GM18519 (cell line): Measurements from ENCODE around the gene POMT2.
"Not testable (repeated sequence)": the region's sequence is repeated elsewhere in the genome, so short reads cannot be mapped to it uniquely, and the experiment has no call there.

Source experiments
- ATAC-seq: cut with Tn5 transposase; IDR thresholded peaks from one replicate; pipeline ENCODE4 v1.9.1; 2021; ENCODE audit warnings: mild to moderate bottlenecking, moderate library complexity; ENCODE audit not compliant: unreplicated experiment, low FRiP score

POMT2 gene, protein sequence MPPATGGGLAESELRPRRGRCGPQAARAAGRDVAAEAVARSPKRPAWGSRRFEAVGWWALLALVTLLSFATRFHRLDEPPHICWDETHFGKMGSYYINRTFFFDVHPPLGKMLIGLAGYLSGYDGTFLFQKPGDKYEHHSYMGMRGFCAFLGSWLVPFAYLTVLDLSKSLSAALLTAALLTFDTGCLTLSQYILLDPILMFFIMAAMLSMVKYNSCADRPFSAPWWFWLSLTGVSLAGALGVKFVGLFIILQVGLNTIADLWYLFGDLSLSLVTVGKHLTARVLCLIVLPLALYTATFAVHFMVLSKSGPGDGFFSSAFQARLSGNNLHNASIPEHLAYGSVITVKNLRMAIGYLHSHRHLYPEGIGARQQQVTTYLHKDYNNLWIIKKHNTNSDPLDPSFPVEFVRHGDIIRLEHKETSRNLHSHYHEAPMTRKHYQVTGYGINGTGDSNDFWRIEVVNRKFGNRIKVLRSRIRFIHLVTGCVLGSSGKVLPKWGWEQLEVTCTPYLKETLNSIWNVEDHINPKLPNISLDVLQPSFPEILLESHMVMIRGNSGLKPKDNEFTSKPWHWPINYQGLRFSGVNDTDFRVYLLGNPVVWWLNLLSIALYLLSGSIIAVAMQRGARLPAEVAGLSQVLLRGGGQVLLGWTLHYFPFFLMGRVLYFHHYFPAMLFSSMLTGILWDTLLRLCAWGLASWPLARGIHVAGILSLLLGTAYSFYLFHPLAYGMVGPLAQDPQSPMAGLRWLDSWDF

DNA sequence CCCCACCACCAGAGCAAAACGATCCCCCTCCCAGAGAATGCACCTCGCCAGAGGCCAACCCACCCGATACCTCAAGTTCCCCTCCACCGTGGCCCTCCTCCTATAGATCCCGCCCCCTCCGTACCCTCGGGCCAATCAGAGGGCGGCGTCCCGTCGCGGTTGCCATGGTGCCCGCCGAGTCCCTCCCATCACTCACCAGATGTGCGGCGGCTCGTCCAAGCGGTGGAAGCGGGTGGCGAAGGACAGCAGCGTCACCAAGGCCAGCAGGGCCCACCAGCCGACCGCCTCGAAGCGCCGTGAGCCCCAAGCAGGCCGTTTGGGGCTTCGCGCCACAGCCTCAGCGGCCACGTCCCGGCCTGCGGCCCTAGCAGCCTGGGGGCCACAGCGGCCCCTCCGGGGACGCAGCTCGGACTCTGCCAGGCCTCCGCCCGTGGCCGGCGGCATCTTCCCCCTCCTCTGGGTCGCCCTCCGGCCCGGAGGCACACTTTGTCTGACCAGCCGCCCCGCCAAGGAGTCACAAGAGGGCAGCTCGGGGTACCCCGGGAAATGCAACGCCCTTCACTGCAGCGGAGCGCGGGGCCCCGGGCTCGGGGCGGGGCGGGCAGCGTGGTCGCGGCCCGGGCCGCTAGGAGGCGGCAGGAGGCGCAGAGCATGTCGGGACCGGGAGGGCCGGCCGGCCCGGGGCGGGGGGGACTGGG lies at the start of gene POMT2:
Gene POMT2 (minus strand): TSS at position 646 of the 698 bp plus-strand sequence. CDS start 202 bp downstream, at position 444.
- peak; percentile 46 for ATAC-seq

DNA sequence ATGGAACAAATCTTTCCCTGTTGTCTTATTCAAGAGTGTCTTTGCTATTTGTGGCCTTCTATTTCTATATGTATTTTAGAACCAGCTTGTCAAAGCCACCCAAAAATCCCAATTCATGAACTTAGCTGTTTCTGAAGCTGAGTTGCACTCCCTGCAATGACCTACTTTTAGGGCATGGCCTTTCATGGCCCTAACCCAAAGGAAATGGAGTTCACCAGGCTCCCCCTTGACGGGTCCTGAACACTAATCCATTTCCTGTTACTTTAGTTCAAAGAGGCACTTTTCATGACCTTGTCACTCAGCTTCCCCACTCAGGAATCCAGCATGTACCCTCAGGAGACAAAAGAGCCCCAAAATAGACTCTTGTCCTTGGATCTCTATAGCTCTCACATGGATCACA lies 48.6 kb upstream of the POMT2 start:
- ATAC-seq, result no peak

DNA sequence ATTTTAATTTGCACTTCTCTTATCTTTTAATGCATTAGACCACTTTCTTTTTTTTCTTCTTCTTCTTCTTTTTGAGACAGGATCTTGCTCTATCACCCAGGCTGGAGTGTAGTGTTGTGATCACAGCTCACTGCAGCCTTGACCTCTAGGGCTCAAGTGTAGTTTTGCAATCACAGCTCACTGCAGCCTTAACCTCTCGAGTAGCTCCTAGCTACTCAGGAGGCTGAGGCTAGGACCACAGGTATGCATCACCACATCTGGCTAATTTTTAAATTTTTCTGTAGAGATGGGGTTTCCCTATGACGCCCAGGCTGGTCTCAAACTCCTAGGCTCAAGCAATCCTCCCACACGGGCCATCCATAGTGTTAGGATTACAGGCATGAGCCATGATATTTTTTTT lies 43.5 kb upstream of the POMT2 start:
- ATAC-seq, result no peak

DNA sequence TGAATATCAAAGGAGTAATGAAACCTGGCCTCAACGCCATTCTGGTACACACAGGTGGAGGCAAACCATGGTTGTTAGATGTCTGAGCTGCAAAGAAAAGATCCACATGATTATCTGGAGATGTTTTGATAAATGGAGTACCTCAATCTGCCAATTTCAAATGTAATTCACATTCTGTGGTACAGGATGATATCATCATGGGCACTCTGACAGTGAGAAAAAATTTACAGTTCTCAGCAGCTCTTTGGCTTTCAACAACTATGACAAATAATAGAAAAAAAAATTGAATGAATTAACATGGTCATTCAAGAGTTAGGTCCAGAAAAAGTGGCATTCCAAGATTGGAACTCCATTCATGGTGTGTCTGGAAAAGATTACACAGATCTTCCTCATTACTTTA lies 38.9 kb upstream of the POMT2 start:
- no peak for ATAC-seq

DNA sequence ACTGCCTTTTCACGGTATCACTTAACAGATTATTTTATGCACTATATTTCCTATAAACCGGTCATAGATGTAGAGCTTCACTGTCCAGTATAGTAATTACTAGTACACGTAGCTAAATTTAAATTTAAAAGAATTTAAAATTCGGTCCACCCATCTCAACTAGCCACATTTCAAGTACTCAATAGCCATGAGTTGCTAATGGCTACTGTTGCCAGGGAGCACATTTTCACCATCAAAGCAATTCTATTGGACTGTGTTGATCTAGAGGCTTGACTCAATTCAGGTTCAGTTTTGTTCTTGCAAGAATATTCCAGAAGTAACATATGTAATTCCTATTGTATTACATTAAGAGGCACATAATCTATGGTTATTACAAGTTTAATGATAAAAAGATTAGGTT lies 36.2 kb upstream of the POMT2 start:
- no peak for ATAC-seq

DNA sequence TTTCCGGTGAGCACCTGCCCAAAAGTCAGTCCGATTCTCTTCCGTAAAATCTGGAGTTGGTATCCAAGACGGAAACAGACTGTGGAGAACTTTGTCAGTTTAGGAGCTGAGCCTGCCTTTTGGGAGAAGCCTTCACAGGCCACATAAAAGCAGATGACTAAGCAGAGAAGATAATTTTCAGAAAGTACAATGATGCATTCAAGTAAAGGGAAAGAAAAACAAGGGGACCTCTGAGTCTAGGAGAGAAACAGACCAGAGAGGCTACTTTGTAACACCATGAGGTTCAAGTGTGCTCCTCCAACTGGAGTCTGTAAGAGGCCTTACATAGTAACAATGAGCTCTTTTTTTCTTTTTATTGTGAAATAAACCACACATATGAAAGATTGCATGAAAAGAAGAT lies 35.1 kb upstream of the POMT2 start:
- no peak for ATAC-seq

DNA sequence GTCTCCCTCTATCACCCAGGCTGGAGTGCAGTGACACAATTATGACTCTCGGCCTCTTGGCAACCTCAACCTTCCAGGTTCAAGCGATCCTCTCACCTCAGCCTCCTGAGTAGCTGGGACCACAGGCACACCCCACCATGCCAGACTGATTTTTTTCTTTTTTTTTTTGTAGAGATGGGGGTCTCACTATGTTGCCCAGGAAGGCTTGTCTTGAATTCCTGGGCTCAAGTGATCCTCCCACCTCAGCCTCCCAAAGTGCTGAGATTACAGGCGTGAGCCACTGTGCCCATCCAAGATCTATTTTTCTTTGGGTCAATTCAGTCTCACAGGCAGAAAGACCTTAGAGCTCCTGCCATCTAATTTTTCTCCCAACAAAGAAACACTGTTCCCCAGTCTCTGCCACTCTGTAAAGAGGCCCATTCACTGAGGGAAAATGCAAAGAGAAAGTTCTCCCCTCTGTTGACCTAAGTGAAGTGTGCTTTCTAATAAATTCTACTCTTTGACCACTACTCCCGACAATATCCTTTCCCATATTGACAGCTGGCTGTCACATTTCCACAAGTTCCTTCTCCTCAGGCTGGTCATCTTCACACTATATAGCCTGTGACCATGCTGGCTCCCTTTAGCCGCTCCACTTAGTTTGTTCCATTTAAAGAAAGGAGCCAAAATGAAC lies 32.9 kb upstream of the POMT2 start:
- no peak for ATAC-seq

DNA sequence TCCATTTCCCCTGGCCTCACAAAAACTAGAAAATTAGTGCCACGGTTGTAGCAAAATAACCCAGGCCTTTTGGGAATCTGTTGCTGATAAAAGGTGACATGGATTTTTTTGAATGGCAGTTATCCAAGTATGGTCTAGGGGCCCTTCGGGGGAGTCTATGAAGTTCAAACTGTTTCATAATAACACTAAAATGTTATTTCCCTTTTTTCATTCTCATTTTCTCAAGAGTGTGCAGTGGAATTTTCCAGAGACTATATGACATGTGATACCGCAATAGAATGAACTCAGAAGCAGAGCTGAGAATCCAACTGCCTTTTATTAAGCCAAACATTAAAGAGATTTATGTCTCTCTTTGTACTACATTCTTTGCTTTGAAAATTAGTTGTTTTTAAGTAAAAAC lies 27.1 kb upstream of the POMT2 start:
- no peak for ATAC-seq

DNA sequence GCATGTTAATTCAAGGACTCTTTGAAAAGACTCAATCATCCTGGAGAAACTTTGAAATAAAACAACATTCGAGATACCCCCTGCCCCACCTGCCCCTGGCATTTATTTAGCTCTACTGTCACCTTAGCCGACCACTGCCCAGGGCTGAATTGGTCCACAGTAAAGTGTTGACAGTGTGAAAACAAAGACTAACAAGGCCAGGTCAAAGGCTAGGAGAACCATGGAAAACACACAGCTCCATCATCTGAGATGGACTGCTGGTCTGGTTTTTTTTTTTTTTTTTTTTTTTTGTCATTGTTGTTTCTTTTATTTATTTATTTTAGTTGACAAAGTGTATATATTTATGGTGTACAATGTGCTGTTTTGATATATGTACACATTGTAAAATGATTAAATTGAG lies 25.8 kb upstream of the POMT2 start:
- no peak for ATAC-seq

DNA sequence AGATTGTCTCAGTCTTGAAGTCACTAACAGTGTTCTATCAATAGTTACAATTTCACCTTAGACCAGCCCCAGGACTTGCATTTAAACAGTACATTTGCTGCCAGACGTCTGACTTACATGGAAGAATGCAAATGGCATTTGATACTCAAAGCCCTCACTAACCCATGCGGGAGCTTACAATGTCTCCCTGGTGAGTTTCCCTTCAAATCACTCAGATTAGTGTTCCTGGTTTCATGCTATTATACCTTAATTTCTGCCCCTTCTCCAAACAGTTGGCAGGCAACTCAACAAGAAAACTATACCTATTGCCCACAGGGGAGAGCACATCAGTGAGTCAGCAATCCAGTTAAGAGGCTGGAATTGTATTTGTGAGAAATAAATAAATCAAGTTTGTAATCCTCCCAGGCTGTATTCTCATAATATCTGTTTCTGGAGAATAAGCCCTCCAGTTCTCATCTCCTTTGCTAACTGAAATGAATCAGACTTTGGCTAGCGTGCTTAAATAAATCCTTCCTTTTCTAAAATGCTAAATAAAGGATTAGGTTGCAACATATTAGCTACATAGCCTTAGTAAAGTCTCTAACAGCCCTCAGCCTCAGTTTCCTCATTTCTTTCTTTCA lies 23.8 kb upstream of the POMT2 start:
- no peak for ATAC-seq

DNA sequence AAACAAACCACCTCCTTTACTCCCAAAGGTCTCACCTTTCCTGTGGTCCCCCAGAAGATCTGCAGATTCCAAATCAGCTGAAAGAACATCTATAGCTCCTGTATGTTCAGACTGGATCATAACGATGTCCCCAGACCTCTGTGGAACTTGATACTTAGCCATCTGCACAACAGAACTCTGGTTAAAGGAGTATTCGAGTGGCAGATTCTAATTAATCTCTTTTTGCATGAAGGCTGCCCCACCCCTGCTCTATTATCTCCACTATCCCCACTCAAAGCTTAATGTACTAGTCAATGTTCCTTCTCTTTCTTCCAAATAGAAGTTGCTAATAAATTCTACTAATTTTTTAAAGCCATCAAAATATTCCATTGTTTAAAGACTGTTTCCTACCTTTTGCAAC lies 23.0 kb upstream of the POMT2 start:
- ATAC-seq, result no peak

DNA sequence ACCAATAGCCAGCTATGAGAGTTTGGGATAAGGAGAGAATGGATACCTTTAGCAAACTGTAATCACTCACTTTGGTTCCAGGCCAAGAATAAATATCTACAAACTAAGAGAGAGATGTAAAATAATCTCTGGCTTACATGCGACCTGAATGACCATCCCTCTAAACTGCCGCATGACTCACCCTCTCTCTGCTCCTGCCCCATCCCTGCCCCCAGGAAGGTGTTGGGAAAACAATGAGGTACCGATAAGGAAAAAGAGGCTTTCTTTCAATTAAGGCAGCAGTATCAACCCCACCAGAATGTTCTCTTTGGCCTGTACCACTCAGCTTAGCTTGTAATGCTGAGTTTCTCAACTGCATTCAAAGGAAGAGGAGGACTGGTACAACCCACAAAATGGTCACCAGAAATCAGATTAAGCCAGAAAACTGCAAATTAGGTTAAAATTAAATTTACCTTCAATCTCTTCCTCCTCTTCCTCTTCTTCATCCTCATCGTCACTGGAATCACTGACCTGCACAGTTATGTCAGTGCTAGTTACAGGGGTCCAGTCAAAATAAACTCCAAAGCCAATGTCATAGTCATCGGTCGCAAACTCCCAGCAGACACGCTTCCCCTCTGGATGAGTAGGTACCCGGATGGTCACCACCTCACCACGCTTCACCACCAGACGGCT lies 22.2 kb upstream of the POMT2 start:
- ATAC-seq, result no peak

DNA sequence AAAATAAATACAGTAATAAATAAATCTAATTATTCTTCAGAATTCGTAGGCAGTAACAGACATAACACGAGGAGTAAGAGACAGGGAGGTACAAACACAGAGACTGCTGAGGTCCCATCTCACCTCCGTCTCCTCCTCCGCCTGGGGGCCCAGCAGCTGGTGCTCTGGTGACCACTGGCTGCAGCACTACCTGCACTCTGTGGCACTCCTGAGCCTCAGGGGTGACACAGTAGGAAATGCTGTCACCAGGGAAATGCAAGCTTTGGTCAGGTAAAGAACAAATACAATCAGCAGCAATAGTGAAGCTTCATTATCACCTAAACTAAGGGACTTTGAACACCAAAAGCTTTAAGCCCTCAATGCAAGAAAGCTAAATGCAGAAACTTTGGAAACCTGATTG lies 19.7 kb upstream of the POMT2 start:
- no peak for ATAC-seq

DNA sequence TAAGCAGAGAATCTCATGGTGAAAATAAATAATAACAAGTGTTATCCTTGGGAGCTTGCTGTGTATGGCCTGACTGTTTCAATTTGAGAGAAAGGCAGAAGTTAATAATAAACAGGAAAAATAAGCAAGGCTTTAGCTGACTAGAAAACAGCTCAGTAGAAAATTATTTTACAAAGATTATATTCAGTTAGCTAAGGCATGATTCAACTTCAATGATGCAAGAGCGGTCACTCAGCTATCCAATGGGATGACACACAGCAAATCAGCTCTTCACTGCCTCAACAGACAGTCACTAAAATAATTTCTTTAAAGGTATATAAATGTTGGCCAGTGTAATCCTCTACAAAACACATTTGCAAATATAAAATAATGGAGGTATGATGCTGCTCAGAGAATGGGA lies 18.7 kb upstream of the POMT2 start:
- no peak for ATAC-seq

DNA sequence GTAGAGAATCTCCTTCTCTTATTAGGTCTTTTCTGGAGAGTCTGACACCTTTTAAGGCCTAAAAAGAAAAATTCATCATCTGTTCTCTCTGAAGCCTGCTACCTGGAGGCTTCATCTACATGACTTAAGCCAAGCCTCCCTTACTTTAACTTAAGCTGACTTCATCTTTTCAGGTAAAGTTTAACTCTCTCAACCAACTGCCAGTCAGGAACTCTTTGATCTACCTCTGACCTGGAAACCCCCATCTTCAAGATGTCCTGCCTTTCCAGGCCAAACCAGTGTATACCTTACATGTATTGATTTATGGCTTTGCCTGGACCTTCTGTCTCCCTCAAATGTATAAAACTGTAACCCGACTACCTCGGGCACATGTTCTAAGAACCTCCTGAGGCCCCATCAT lies 17.6 kb upstream of the POMT2 start:
- no peak for ATAC-seq

DNA sequence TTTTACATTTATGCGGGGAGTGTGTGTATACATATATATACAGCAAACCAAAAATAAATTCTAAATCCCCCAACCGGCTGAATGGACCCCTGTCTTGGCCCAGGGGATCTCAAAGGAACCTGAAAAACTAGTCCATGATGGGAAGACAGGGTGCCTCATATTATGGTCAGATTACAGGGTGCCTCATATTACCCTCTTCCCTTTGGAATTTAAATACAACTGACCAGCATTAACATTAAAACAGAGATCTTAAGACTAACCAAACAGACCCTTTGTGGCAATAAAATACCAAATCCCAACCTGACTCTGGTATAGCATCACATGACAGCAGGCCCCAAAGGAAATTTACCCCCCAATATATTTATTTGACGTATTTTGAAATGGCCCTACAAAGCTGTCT lies 17.2 kb upstream of the POMT2 start:
- no peak for ATAC-seq

DNA sequence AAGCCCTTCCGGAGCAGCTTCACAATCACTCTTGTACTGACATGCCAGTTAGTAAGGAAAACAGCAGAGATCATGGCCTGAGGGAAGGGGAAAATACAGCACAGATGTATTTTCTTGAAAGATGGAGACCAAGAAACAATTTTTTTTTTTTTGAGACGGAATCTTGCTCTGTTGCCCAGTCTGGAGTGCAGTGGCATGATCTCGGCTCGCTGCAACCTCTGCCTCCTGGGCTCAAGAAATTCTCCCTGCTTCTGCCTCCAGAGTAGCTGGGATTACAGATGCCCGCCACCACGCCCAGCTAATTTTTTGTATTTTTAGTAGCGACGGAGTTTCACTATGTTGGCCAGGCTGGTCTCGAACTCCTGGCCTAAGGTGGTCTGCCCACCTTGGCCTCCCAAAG lies 16.6 kb upstream of the POMT2 start:
- not testable (repeated sequence) for ATAC-seq

DNA sequence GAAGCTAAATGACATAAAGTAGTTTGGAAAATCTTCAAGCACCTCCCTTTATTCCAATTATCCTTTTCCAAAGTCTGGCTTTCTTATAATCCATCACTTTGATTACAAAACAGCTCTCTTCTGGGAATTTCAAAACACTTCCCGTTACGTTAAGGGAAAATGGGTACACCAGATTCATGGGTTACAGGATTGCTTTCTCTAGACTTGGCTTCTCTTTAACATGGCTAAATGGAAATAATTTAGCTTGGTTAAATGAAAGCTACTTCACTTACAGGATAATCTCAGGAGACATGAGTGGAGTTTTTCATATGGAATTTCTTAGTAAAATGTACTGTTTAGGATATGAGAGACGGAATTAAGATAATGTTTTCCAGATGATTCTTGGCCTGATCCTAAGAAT lies 14.9 kb upstream of the POMT2 start:
- no peak for ATAC-seq

DNA sequence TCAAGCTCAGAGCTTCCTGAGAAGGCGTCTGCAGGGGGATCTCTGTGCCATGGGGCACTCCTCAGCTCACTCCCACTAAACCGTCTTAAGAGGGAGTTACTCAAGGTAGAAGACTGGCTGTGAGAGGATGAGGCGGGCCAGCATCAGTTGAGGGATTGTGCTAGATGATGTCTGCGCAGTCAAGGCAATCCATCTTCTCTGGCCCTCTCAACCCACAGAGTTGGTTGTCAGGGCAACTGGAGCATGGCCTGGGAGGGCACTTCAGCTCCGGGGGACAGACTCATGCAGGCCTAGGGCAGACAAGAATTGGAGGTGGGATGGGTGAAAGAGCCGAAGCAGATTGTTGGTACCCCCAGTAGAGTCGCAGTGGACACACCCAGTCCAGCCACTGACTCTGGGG lies 9.2 kb upstream of the POMT2 start:
- ATAC-seq, result no peak

DNA sequence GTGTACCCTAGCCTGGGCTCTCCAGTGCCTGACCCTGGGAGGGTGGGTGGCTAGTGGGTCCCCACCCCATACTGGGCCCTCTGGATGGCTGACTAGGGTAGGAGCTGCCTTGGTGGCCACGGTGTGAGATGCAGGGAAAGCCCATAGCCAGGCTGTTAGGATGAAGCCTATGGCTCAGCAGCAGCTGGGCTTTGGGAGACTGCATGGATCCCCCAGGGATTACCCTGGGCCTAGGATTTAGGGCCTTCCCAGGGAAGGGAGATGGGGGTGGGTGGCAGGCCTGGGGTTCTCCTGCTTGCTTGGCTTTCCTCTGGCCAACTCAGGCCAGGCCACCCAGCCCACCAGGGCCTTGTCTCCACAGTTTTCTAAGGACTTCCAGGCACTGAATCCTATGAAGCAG lies 6.4 kb upstream of the POMT2 start:
- no peak for ATAC-seq
